GM23248 (cell line): ENCODE data around the gene GAST. TPM values are rescaled to one million over a fixed set of nuclear protein-coding genes. Genes with fewer than 3 reads are reported as not detected.
A peak's percentile ranks its signal among the peaks of the same experiment; 100 is the strongest.

Experiments
- DNase-seq: peaks from one replicate; pipeline ENCODE4 v3.0.0-alpha.2; 2015
- H2AFZ ChIP-seq: fragments of 200-600 bp; sonication (generic); 2 replicates; pipeline ENCODE4 v1.6.1; 2016; ENCODE audit warnings: antibody characterized with exemption
- H3F3A ChIP-seq: fragments of 200-600 bp; sonication (generic); 2 replicates; pipeline ENCODE4 v1.6.1; 2016; ENCODE audit warnings: mild to moderate bottlenecking, antibody characterized with exemption, mixed run types; ENCODE audit not compliant: insufficient read depth
- H3K27ac ChIP-seq: fragments of 200-600 bp; sonication (generic); 2 replicates; pipeline ENCODE4 v1.5.1; 2016; ENCODE audit warnings: mild to moderate bottlenecking
- H3K27me3 ChIP-seq: fragments of 200-600 bp; sonication (generic); replicated peaks from 2 replicates; pipeline ENCODE4 v1.6.1; 2016; ENCODE audit warnings: mild to moderate bottlenecking; ENCODE audit not compliant: insufficient read depth
- H3K36me3 ChIP-seq: fragments of 200-600 bp; sonication (generic); 2 replicates; pipeline ENCODE4 v1.6.1; 2016; ENCODE audit warnings: low read depth, mild to moderate bottlenecking
- H3K4me1 ChIP-seq: fragments of 200-600 bp; sonication (generic); 2 replicates; pipeline ENCODE4 v1.6.1; 2016; ENCODE audit warnings: mild to moderate bottlenecking; ENCODE audit not compliant: insufficient read depth
- H3K4me2 ChIP-seq: fragments of 200-600 bp; sonication (generic); one replicate; pipeline ENCODE4 v1.6.1; 2016; ENCODE audit warnings: mild to moderate bottlenecking; ENCODE audit not compliant: unreplicated experiment
- H3K4me3 ChIP-seq: fragments of 200-600 bp; sonication (generic); 2 replicates; pipeline ENCODE4 v1.5.1; 2016; ENCODE audit warnings: mild to moderate bottlenecking
- H3K79me2 ChIP-seq: fragments of 200-600 bp; sonication (generic); 2 replicates; pipeline ENCODE4 v1.6.1; 2016; ENCODE audit warnings: mild to moderate bottlenecking; ENCODE audit not compliant: insufficient read depth
- H3K9ac ChIP-seq: fragments of 200-600 bp; sonication (generic); 2 replicates; pipeline ENCODE4 v1.6.1; 2016; ENCODE audit warnings: mild to moderate bottlenecking
- H3K9me2 ChIP-seq: fragments of 200-600 bp; sonication (generic); 2 replicates; pipeline ENCODE4 v1.6.1; 2016; ENCODE audit warnings: mixed run types, mild to moderate bottlenecking, moderate library complexity; ENCODE audit not compliant: insufficient read depth
- H3K9me3 ChIP-seq: fragments of 200-600 bp; sonication (generic); one replicate; pipeline ENCODE4 v1.6.1; 2017; ENCODE audit warnings: low read depth
- H4K20me1 ChIP-seq: fragments of 200-600 bp; sonication (generic); 2 replicates; pipeline ENCODE4 v1.6.0; 2016; ENCODE audit not compliant: insufficient read depth
- EZH2 ChIP-seq: fragments of 200-600 bp; sonication (generic); IDR thresholded peaks from 2 replicates; pipeline ENCODE4 v1.6.1; 2018; ENCODE audit warnings: antibody characterized with exemption, mild to moderate bottlenecking; ENCODE audit not compliant: insufficient read depth, poor library complexity, severe bottlenecking
- EZH2phosphoT487 ChIP-seq: fragments of 200-600 bp; sonication (generic); IDR thresholded peaks from 2 replicates; pipeline ENCODE4 v1.6.1; 2018; ENCODE audit warnings: antibody characterized with exemption, moderate library complexity, mild to moderate bottlenecking, low read depth; ENCODE audit not compliant: insufficient read depth
- WGBS, 2 experiments: methylation state at CpG; one replicate each; pipeline ENCODE4 v1.1.6; 2015 to 2017; ENCODE audit warnings: low lambda C conversion rate in 2 of 2, low coverage in 1 of 2; ENCODE audit errors: missing lambda C conversion rate in 2 of 2; 5-methylcytosine and 5-hydroxymethylcytosine counted together
- in situ Hi-C: fragments of 300-500 bp; cut with MboI; formaldehyde crosslinking; loops from 2 replicates; pipeline ENCODE4 v1.15.0; 2020
- polyA plus RNA-seq: library from polyadenylated mRNA; unstranded; fragments of >200 nt; fragmentation: Nextera tagmentation; extraction: Ambion mirVana; gene quantifications from 2 replicates; pipeline ENCODE4 v1.2.1, GENCODE V29; 2016
- total RNA-seq: library from RNA; depleted of rRNA; stranded (reverse); fragments of >200 nt; shearing (Covaris generic); gene quantifications from 2 replicates; pipeline ENCODE4 v1.2.3, GENCODE V29; 2014

GAST gene
- total and polyA plus RNA-seq, 2 experiments from 2014 or later: not detected

GRCh38 chr17:41728056-41728455, 15.9 kb downstream of the GAST start:
- H3K36me3 ChIP-seq: no peaks in the 10 kb centered on the region
- H3K9me2 ChIP-seq: no peaks in the 10 kb centered on the region
- TF ChIP-seq EZH2phosphoT487 (no peak), EZH2 (no peak)
- in situ Hi-C loops: no loop called here
- H3K79me2 ChIP-seq: no peaks in the 10 kb centered on the region
- H3F3A ChIP-seq: no peaks in the 10 kb centered on the region
- H3K4me1 ChIP-seq: no peaks in the 10 kb centered on the region
- no peak overlapping the region for H2AFZ ChIP-seq
- no peaks in the 10 kb centered on the region for H3K9me3 ChIP-seq
- H3K4me2 ChIP-seq: no peak overlapping the region
- H3K9ac ChIP-seq: no peak overlapping the region
- DNase-seq: no peak
- H3K27me3 ChIP-seq: peaks cover 21% of the 10 kb centered on the region
- no peak overlapping the region for H3K4me3 ChIP-seq
- no peaks in the 10 kb centered on the region for H4K20me1 ChIP-seq
- no peak overlapping the region for H3K27ac ChIP-seq
- 66 to 71% methylated on average over 12 of the region's 12 CpGs for WGBS, 2 experiments

DNA sequence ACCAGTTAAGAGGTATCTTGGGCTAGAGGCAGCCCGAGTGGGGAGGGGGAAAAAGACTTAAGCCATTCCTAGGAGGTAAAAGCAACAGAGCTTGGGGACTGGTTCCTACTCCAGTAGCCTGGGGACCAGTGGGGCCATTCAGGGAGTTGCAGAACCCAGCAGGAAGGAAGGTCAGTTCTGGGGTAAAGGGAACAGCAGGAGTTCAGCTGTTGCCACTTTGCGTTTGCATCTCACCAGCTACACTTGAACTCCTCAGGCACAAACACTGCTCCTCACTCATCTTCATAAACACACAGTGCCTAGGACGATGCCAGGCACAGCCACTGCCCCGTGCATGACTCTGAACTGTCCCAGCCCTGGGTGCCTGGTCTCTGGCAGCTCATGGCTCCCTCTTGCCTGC, 18.3 kb downstream of the GAST start:
- Histone ChIP-seq H4K20me1 (no peaks in the 10 kb centered on the region), H3K4me3 (no peak overlapping the region), H3K9me3 (no peaks in the 10 kb centered on the region), H3F3A (no peaks in the 10 kb centered on the region), H3K4me2 (no peak overlapping the region), H3K9me2 (no peaks in the 10 kb centered on the region), H2AFZ (no peak overlapping the region), H3K9ac (no peak overlapping the region), H3K79me2 (no peaks in the 10 kb centered on the region), H3K27me3 (peaks cover 38% of the 10 kb centered on the region), H3K4me1 (no peaks in the 10 kb centered on the region), H3K36me3 (no peaks in the 10 kb centered on the region), H3K27ac (no peak overlapping the region)
- no peak for DNase-seq
- TF ChIP-seq EZH2phosphoT487 (no peak), EZH2 (no peak)
- WGBS, 2 experiments: 22 to 32% methylated on average over 4 of the region's 4 CpGs
- in situ Hi-C loops: no loop called here

DNA sequence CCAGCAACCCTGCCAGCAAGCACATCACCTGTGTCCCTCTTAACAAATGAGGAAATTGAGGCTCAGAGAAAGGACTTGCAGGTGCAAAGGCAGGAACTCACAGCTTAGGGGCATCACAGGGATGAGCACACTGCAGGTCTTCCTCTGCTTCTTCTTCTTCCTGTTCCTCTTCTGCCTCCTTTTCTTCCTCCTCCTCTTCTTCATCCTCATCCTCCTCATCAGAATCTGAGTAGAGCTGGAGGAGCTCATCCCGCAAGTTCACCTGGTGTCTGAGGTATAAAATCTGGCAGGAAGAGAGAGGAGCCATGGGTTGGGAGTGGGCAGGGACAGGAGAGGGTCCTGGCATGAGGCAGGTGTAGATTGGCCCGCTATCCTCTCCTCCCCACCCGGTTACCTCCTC, 19.7 kb downstream of the GAST start:
- no peak overlapping the region for H2AFZ ChIP-seq
- TF ChIP-seq EZH2phosphoT487: no peak
- DNase-seq: no peak
- peaks cover 51% of the 10 kb centered on the region for H3K27me3 ChIP-seq
- no peaks in the 10 kb centered on the region for H3K36me3 ChIP-seq
- H3K27ac ChIP-seq: no peak overlapping the region
- 39 to 82% methylated on average over 2 to 3 of the region's 3 CpGs for WGBS, 2 experiments
- no peak overlapping the region for H3K9ac ChIP-seq
- H3K4me3 ChIP-seq: no peak overlapping the region
- no peaks in the 10 kb centered on the region for H3F3A ChIP-seq
- in situ Hi-C loops: no loop called here
- H3K9me2 ChIP-seq: no peaks in the 10 kb centered on the region
- H3K79me2 ChIP-seq: no peaks in the 10 kb centered on the region
- no peaks in the 10 kb centered on the region for H3K4me1 ChIP-seq
- H3K9me3 ChIP-seq: no peaks in the 10 kb centered on the region
- no peaks in the 10 kb centered on the region for H4K20me1 ChIP-seq
- no peak overlapping the region for H3K4me2 ChIP-seq

DNA sequence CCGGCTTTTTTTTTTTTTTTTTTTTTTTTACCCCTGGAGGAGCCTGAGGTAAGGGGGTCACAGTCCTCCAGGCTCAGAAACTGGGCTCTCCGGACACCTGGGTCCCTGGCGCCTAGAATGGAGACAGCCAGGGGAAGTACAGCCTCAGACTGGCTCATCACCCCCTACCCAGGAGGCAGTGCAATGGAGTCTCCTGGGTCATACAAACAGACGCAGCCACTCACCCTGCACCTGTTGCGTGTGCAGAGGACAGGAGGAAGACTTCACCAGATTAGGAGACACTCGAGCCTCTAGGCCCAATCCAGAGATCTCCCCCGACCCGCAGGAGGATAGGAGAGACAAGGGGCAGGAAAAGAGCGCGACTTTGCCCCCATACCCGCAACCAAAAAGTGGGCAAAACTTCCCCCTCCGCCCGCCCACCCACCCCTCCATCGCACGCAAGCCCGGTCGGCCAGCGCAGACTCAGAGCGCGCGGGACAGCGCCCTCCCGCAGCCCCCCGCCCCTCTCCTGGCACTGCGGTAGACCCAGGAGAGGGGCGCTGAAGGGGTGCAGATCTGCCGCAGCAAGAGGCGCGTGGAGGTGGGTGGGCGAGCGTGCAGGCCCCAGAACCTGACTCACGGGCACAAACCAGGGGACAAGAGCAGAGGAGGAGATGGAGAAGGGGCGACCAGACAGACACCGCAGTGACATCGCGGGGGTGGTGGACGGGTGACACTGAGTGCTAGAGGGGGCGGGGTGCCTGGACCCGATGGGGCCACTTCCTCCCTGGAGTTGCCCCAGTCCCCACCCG, 21.4 kb downstream of the GAST start:
- peaks cover 58% of the 10 kb centered on the region for H3K27me3 ChIP-seq
- in situ Hi-C loops: no loop called here

More for the DNA sequence above, 21.4 kb downstream of the GAST start:
- H3K9ac ChIP-seq: no peak overlapping the region
- no peak overlapping the region for H3K27ac ChIP-seq
- no peaks in the 10 kb centered on the region for H3K9me3 ChIP-seq
- H3K9me2 ChIP-seq: no peaks in the 10 kb centered on the region
- no peaks in the 10 kb centered on the region for H4K20me1 ChIP-seq
- no peaks in the 10 kb centered on the region for H3K4me1 ChIP-seq
- H3K4me2 ChIP-seq: peak overlapping the region; percentile 70
- peak overlapping the region; percentile 57 for H3K4me3 ChIP-seq
- DNase-seq: no peak
- H3K79me2 ChIP-seq: no peaks in the 10 kb centered on the region
- H2AFZ ChIP-seq: no peak overlapping the region; the same call in 1 of the 2 replicates
- 10% methylated on average over 25 to 30 of the region's 40 CpGs for WGBS, 2 experiments
- H3K36me3 ChIP-seq: no peaks in the 10 kb centered on the region
- no peaks in the 10 kb centered on the region for H3F3A ChIP-seq
- 0 out of 2 replicates have a peak, but pooled peaks have one; percentile 18 for TF ChIP-seq EZH2phosphoT487
- no peak for TF ChIP-seq EZH2
